CD4-positive, alpha-beta T cell treated with Interferon gamma for 1 hour (primary cell): ENCODE results near the gene ZNF462.
"Not testable (repeated sequence)": the region's sequence is repeated elsewhere in the genome, so short reads cannot be mapped to it uniquely, and the experiment has no call there.

Experiments
- DNase-seq: peaks from one replicate; pipeline ENCODE4 v3.0.0-alpha.2; 2020

Gene ZNF462

GRCh38 chr9:106963684-106964083 lies 100.7 kb downstream of the ZNF462 start:
- no peak for DNase-seq

GRCh38 chr9:106964329-106964728 lies 101.4 kb downstream of the ZNF462 start:
- no peak for DNase-seq

GRCh38 chr9:106964822-106965525 lies 102.0 kb downstream of the ZNF462 start:
- DNase-seq: no peak

- DNase-seq: no peak
Observed at GRCh38 chr9:106966481-106966880, 103.5 kb downstream of the ZNF462 start.

DNA sequence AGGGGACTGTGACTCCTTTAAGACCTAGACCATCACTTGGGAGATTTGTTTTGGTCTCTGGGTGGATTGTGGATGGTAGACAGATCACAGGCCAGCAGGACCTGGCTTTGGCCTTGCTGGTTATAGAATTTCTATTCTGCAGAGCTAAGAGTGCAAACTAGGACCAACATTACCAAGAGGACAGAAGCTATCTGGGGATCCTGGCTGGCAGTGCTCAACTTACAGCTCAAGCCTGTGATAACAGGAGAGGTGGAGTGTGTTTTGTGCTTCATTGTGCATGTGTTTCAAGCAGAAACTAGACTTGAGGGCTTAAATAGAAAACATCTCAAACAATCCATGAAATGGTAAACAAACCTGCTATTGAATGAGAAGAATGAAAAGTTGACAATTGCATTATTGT lies 106.7 kb downstream of the ZNF462 start:
- DNase-seq: no peak

GRCh38 chr9:106970219-106970975 lies 107.4 kb downstream of the ZNF462 start:
- no peak for DNase-seq

GRCh38 chr9:106970976-106971457 lies 108.1 kb downstream of the ZNF462 start:
- DNase-seq: no peak

DNA sequence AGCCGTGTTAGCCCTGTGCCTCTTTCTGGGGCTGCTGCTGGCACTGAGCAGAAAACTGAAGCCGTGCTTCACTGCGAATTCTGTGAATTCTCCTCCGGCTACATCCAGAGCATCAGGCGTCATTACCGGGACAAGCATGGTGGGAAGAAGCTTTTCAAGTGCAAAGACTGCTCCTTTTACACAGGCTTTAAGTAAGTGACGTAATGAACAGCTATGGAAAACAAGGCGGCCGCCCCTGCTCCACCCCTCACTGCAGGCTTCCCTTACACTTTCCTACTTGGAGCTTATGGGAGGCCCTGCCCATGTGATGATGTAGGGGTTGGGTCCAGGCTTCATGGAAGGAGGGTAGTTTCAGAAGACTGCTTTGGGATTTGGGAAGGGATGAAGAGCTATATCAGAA lies 109.1 kb downstream of the ZNF462 start:
- DNase-seq: no peak

DNA sequence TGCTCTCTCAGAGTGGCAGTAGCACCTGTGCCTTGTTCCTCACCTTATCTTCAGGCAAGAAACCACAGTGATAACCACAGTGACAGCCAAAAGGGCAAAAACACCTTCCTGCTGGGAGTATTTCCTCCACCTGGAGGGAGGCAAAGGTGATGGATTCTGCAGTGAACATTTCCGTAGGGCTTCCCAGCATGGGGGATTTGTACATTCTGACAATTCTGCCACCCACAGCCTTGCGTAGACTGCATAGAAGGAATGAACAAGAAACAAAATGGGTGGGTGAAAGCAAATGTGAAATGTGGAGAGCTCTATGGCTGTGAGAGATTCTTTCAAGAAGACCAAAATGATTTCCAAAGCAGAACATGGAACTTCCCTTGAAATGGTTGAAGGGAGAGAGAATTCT lies 111.4 kb downstream of the ZNF462 start:
- no peak for DNase-seq

GRCh38 chr9:106976772-106977171 lies 113.8 kb downstream of the ZNF462 start:
- no peak for DNase-seq

GRCh38 chr9:106980551-106981101 lies 117.7 kb downstream of the ZNF462 start:
- no peak for DNase-seq

DNA sequence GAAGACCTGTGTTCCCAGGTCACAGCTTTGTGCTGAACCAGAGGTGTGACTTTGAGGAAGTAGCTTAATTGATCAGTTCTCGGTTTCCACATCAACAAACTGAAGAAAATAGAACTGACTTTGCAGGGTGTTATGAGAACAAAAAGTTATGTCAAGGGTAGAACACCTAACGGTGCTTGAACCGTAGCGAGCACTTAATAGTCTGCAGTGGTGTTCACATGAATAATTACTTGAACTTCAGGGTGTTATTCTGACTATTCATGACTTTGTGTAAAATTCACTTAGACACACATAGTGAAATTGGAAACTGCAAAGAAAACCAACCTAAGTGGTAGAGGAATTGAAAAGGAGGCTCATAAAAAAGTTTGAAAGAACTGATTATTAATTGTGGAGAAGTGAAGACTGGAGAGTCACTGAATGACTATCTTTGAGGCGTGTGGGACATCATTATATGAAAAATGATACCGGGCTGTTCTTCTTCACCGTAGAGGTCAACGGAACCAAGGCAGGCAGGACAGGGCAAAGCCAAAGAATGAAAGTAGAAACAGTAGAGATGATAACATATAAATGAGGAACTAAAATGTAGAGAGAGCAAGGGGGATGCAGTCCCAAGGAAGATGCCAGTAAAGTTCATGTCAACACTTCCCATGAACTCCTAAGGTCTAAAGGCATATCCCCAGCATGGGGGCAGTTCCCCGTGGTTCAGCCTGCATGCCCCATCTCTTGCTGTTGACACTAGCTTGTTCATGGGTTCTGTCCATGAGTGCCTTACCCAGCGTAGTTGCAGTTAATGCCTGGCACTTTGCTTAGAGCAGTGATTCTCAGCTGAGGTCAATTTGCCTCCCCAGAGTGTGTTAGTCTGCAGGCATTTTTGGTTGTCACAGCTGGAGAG lies 118.7 kb downstream of the ZNF462 start:
- no peak for DNase-seq

- no peak for DNase-seq
Observed at GRCh38 chr9:106982636-106983035, 119.7 kb downstream of the ZNF462 start.

- DNase-seq: no peak
Observed at GRCh38 chr9:106983346-106983745, 120.4 kb downstream of the ZNF462 start.

DNA sequence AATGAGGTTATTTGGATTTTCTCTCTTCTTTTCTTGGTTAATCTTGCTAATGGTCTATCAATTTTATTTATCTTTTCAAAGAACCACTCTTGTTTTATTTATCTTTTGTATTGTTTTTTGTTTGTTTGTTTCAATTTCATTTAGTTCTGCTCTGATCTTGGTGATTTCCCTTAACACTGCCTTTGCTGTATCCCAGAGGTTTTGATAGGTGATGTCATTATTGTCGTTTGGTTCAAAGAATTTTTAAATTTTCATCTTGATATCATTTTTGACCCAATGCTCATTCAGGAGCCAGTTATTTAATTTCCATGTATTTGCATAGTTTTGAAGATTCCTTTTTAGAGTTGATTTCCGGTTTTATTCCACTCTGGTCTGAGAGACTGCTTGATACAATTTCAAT lies 126.9 kb downstream of the ZNF462 start:
- not testable (repeated sequence) for DNase-seq

DNA sequence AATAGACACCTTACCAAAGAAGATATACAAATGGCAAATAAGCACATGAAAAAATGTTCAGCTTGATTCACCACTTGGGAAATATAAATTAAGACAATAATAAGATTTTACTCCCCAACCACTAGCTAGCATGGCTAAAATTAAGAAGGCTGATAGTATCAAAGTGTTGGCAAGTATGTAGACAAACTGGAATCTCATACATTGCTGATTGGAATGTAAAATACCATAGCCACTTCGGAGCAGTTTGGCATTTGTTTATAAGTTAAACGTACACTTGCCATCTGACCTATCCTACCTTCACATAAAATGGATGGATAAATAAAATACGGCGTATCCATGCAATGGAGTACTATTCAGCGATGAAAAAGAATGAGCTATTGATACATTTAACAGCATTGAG lies 129.2 kb downstream of the ZNF462 start:
- DNase-seq: no peak

GRCh38 chr9:106993603-106994002 lies 130.6 kb downstream of the ZNF462 start:
- no peak for DNase-seq

DNA sequence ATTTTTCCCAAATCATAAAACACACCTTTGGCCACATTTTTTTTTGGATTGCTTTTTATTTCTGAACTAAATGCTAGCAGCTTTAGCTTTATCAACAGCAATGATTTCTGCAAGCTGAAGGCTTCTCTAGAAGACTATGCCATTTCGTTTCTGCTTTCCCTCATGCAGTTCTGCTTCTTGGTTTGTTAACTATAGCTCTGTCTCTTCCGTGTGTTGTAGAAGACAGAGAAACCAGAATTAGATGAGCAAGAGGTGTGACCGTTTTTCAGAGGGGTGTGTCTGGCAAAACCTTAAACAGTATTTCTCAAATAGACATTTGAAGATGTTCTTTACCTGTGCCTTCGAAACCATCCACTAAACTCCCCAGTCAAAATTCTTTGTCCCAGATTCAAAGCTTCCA lies 131.5 kb downstream of the ZNF462 start:
- no peak for DNase-seq

GRCh38 chr9:107000218-107000617 lies 137.3 kb downstream of the ZNF462 start:
- DNase-seq: no peak

DNA sequence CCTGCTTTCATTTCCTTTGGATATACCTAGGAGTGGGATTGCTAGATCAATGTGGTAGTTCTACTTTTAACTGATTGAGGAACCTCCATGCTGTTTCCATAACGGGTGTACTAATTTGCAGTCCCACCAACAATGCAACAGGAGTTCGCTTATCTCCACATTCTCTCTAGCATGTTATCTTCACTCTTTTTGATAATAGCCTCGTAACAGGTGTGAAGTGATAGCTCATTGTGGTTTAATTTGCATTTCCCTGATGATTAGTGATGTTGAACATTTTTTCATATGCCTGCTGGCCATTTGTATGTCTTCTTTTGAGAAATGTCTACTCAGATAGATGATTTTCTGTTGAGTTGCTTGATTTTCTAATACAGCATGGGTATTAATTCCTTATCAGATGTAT lies 142.2 kb downstream of the ZNF462 start:
- no peak for DNase-seq

- no peak for DNase-seq
Observed at GRCh38 chr9:107007402-107007801, 144.4 kb downstream of the ZNF462 start.

DNA sequence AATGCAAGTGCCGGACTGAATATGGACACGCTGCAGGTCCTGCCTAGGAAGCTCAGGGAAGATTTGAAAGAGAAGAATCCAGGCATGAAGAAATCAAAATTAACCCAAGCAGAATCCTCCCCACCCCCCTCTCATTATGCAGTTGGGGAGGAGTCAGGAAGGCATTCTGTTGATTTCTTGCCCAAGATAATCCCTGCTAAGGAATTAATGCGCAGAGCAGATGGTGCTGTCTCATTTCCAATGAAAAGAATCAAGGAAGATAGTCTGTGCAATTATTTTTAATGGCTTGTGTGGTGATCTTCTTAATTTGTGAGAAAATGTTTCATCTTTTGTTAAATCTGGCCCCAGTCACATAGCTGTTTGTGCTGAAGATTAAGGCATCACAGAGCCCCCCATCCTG lies 145.0 kb downstream of the ZNF462 start:
- no peak for DNase-seq

- no peak for DNase-seq
Observed at GRCh38 chr9:107008447-107008846, 145.5 kb downstream of the ZNF462 start.
